DMS53 (cell line): ENCODE results near the gene CCDC157.
"Not testable (repeated sequence)": the region's sequence is repeated elsewhere in the genome, so short reads cannot be mapped to it uniquely, and the experiment has no call there.

Experiments used
- DNase-seq: peaks from one replicate; lab custom pipeline; 2025; lab: John Stamatoyannopoulos, UW

Gene CCDC157

DNA sequence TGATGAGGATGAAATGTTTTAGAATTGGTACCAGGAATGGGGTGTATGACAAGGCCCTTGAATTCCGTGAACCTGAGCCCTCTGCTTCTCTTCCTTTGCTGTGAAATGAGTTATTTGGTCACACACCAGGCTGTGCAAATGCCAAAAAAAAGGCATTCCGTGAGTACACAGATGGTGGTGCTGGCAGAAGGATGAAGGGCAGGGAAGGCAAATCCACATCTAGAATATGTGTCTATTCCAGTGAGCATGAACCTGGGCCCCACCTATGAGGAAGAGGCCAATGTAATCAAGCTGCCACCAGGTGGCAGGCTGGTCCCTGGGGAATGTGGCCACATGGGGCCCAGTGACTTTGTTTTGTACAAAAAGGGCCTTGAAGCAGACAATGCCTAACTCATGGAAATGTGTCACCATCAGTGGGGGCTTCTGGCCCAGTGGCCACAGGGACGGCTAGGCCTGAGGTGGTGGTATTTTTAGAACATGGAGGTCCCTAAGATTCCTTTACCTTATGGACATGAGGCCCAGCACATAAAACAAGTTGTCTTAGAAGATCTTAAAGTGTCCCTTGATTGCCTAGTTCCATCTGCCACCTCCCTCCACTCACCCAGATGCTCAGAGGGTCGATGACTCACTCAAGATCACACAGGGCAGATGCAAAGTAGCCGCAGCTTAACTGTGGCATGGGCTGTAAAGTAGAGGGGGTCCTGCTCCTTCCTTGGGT is 34.3 kb downstream of the CCDC157 start:
- DNase-seq = peak; percentile 77

DNA sequence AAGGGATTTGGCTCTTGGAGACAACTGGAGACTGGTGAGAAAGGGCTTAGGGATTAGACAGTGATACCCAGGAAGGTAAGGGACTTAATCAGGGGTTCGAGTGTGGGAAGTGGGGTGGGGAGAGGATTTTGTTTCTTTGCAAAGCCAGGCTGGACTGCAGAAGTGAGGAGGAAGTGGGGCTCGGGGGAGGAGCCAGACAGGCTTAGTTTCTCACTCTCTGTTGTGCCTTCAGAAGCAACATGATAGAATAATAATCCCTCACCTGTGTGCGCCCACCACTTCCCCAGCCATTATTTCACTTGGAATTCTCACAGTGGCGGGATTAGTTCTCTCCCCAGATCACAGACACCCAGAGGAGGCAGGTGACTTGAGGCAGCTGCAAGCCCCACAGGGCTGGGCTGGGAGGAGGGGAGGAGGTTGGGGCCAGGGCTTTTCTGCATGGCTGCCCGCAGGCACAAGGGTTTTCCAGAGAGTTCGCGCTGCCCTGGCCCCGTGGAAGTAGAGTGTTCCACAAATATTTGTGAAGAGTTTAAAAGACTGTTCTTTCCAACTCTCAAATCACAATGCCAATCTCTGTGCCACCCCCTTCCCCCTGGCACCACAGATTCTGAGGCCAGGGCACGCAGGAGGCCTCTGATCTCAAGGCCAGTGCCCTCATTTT is 36.0 kb downstream of the CCDC157 start:
- peak; percentile 43 for DNase-seq

DNA sequence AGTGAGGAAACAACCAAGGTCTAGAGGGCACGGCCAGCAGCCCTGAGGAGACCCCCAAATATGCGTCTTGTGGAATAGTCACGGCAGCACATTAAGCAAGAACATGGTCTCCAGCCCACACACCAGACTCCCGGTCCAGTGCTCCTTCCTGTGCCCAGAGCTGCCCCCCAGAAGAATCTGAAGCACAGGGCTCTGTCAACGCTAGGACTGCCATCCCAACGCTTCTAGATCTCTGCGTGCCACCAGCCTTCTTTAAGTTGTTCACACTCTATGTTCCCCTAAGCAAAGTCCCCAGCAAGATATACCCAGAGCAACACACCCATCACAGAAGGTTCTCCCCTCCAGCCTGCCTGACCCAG is 36.5 kb downstream of the CCDC157 start:
- no peak for DNase-seq

DNA sequence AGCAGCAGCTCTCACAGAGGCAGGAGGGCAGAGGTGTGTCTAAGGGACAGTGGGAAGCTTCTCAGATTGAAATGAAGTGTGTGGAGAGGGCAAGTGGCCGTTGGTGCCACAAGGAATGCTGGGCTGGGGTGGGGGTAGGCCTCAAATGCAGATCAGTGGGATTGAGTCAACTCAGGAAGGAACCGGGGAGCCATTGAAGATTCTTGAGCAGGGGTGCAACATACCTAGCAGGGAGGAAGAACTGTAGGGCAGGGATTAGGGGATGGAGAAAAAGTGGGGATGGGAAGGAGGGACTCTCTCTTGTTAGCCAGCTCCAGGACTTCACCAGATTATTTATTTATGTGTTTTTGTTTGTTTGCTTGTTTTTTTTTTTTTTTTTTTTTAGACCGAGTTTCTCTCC is 37.1 kb downstream of the CCDC157 start:
- no peak for DNase-seq

DNA sequence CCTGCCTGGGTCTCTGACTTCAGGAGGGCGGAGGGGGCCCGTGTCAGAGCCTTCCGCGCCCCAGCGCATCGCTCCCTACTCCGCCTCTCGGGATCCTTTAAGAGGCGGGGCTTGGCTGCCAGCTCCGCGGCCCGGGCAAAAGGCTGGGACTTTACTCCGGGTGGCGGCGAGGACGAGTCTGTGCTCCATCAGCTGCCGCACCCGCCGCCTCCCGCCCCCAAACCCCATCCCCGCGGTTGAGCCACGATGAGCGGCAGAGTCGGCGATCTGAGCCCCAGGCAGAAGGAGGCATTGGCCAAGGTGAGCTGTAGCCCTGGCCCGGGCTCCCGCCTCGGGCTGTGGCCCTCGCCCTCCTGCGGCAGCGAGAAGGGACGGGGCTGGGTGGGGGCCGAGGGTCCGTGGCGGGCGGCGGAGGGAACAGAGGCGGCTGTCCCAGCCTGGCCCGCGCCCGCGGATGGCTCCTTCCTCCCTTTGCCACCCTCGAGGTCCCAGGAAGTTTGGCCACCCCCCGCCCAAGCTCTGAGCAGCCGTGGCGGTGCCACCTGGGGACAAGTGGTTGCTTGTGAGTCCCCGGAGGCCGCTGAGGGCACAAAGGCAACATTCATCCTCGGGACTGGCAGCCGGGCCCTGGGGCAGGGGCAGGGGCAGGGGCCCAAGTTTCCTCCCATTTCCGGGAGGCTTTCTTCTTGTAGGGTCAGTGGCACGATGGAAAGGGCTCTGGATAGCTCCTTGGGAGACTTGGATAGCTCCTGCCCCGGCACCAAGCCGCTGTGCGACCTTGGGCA is 40.3 kb downstream of the CCDC157 start, which contains the start of gene SEC14L2:
Gene SEC14L2 (plus strand): TSS at position 148 of the 785 bp plus-strand sequence. CDS start 99 bp downstream, at position 247.
- peak; percentile 59 for DNase-seq

DNA sequence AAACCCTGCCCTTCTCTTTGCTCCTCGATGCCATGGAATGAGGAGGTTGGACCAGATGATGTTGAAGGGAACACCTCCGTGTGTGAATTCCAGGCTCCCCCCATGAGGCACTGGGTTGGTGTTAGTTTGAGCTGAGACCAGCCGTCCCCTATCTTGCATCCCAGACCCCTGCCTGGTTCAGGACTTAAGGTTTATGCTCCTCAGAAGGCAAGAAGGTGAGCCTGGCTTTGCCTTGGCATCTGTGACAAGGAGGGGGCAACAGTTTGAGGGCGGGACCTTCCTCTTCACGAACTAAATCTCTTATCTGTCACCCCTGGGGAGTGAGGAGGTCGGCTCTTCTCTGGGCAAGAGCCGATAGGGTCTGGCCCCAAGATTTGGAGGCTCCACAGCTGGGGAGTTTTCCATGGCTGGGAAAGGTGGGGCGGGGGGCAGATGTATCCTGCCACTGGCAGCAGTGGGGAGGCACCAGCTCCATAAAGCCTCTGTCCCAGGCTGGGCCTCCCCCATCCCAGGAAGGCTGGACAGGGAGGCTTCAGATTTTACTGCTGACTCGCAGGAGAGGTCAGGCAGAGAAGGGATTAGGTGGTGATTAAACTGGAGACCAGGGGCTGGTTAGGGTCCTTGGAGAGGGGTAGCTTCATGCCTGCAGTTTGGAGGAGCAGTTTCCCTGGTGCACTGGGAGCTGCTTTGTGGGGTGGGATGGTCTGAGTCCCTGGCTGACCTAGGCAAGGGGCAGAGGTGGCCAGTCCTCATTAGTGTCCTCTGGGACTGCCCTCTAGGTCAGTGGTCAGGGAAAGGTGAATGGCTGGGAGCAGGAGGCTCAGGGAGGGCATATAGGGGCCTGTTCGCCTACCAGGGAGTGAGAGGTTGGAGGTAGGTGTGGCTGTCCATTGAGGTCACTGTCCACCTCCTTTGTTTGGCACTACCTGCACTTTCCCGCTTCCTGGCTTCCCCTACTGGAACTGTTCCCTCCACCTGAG is 41.1 kb downstream of the CCDC157 start:
- no peak for DNase-seq

DNA sequence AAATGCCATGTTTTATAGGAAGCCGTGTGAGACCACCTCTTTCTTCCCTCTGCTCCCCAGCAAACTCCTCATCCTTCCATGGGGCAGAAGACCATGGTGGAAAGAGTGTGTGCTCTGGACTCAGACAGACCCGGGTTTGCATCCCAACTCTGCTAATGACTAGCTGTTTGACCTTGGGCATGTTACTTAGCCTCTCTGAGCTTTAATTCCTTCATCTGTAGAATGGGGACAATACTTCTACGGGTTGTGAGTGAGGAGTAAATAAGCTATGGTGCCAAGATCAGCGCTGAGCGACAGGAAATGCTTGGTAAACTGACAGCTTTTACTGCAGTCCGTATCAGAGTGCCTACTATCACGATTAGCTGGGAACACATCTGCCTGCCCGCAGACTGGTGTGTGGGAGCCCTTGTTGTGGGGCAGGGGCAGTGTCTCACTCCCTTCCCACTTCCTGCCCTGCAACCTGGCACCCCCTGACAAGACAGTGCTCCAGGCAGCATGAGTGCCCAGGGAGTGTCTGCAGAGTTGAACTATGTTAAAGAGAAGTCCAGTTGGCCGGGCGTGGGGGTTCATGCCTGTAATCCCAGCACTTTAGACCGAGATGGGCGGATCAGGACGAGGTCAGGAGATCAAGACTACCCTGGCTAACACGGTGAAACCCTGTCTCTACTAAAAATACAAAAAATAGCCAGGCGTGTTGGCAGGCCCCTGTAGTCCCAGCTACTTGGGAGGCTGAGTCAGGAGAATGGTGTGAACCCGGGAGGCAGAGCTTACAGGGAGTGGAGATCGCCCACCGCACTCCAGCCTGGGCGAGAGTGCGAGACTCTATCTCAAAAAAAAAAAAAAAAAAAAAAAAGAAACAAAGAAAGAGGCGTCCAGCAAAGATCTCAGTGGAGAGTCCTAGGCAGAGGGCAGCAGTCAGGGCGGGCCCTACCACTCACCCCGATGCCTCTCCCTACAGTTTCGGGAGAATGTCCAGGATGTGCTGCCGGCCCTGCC is 42.2 kb downstream of the CCDC157 start:
- no peak for DNase-seq

DNA sequence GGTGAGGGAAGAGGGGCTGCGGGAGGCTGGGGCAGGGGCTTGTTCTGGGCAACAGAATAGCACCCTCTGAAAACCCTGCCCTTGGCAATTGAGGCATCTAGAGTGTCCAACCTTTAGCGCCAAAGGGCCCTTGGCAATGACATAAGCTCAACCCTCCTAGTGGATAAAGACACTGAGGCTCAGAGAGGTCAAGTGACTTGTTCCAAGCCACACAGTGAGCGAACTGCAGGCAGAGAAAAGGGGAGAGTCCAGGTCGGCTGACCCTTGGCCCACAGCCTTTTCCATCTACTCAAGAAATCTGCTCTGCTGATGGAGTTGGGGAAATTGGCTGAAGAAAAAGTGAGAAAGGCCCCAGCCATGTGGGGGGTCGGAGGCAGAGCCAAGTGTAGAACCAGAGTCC is 42.9 kb downstream of the CCDC157 start:
- no peak for DNase-seq

DNA sequence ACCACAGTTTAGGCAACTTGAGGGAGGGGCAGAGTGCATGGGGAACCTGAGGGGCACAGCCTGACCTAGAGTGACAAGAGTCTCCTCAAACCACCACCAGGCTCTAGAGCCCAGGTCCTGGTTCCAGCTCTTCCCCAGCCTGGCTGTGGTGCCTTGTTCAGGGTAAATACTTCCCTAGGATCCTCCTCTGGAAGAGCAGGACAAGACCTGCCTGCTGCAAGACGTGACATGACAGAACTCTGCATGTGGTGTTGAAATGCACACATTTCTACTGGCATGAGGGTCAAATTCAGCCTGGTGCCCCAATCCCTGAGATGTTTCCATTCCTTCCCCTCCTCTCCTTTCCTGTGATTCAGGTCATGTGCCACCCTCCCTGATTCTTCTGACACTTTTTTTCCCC is 43.4 kb downstream of the CCDC157 start:
- DNase-seq = no peak

DNA sequence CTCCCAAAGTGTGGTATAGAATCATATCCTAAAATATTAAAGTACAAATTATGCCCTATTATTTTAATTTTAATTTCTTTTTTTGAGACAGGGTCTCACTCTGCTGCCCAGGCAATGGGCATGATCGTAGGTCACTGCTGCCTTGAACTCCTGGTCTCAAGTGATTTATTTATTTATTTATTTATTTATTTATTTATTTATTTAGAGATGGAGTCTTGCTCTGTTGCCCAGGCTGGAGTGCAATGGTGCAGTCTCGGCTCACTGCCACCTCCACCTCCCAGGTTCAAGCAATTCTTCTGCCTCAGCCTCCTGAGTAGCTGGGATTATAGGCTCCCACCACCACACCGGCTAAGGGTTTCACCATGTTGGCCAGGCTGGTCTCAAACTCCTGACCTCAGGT is 44.2 kb downstream of the CCDC157 start:
- DNase-seq = not testable (repeated sequence)

DNA sequence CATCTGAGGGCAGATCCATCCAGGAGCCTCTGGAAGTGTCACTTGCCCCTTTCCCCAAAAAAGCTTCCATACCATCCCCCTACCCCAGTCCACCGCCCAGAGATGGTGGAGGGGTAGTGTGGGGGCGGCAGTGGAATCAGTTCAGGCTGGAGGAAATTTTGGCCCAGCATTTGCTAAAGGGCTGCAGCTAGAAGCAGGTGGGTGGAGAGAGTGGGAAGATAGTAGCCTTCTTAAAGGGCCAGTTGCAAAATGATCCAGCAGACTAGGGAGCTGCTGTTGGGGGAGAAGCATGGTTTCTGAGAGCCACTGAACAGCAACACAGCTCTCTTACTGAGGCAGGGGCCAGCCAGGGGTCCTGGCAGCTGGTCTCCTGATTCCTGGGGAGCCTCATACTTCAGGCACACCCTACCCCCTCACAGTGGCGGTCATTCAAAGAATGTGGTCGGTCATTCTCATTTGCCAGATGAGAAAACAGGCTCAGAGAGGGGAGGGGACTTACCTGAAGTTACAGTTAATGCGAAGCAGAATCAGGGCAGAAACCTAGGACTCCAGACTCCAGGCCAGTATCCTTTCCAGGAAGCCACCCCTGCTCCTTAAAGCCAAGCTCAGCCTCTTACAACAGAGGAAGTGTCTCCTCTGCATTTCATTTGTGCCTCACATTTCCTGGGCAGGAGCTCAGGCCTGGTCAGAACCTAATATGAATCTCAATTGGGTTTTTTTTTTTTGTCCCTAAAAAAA is 45.4 kb downstream of the CCDC157 start:
- no peak for DNase-seq

DNA sequence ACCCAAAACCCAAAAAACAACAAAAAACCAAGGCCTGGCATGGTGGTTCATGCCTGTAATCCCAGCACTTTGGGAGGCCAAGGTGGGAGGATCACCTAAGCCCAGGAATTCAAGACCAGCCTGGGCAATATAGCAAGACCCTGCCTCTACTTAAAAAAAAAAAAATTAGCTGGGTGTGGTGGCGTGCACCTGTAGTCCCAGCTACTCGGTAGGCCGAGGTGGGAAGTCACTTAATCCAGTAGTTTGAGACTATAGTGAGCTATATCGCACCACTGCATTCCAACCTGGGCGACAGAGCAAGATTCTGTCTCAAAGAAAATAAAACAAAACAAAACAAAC is 45.9 kb downstream of the CCDC157 start:
- DNase-seq = not testable (repeated sequence)

DNA sequence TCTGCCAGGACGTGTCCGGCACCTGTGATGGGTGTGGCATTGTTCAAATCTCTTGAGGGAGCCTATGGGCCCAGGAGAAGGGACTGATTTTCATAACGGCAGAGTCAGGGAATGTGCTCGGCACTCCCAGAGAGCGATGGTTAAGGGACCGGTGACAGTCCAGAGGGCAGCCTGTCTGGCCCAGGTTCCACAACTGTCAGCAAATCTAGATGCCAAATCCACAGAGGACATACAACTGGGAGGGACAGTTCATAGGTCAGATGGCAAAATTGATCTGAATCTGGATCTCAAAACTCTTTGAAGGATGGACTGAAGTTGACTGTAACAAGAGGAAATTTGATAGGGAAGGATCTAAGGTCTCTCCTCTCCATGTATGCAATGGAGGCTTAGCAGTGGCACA is 47.5 kb downstream of the CCDC157 start:
- DNase-seq = no peak

DNA sequence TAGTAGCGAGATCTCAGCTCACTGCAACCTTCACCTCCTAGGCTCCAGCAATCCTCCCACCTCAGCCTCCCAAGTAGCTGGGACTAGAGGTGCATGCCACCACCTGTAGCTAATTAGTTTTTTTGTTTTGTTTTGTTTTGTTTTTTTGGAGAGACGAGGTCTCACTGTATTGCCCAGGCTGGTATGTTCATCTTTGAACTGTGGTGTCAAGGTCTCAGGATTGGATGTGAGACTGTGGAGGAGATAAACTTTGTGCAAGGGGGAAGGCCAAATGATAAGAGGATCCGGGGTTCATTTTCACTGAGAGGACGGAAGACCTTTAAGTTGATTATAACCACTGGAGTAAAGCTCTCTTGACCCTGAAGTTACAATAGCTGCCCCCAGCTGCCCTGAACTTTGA is 48.9 kb downstream of the CCDC157 start:
- DNase-seq = no peak

DNA sequence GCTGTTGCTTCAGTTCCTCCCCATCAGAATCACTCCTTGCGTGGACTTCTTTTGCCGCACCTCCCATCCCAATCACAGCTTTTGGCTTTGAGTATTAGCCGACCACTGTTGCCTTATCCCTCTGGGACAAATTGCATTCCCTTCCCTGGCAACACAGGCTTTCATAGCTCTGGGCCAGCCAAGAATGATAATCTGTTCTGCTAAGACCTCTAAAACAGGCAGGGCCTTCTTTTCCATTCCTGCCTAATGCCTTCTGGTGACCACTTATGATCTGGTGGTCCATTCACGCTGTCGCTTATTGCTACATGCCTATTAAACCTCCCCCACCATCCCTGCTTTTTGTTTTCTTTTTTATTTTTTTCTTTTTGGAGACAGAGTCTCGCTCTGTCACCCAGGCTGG is 49.6 kb downstream of the CCDC157 start:
- no peak for DNase-seq

DNA sequence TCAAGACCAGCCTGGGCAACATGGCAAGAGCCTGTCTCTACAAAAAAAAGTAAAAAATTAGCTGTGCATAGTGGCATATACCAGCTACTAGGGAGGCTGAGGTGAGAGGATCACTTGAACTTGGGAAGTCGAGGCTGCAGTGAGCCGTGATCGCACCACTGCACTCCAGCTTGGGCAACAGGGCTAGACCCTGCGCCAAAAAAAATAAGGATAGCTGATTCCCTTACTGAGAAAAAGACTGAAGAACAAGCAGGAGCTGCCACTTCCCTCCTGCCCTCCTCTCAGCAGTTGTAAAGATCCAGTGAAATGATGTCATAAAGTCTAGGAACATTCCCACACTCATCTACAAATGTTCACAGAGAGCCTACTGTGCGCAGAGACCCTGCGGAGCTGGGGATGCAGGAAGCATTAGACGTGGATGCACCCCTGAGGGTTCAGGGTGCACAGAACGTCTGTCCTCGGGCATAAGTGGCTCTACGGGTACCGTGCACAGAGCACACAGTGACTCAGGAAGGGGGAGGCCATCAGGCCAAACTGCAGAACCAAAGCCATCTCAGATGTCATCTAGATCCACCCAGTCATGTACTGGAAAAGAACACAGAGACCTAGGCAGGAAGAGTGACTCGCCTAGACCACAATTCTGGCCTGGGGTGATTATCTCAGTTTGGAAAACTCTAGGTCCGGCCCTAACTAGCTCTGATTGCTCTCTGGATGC is 51.7 kb downstream of the CCDC157 start:
- no peak for DNase-seq

DNA sequence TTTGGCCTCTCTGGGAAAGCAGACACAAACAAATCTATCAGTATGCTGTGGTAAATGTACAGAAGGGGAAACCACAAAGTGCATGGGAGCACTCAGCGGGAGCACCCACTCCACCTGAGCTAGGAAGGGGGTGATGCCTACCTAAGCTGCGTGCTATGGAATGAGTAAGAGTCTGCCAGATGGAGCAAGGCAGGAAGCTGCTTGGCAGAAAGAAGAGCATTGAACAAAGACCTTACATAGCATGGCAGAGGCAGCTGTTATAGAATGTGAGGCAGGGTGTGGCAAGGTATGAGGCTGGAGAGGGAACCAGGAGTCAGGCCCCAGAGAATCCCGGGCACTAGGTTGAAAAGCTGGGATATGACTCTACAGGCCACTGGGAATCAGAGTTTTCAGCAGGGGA is 55.0 kb downstream of the CCDC157 start:
- no peak for DNase-seq

DNA sequence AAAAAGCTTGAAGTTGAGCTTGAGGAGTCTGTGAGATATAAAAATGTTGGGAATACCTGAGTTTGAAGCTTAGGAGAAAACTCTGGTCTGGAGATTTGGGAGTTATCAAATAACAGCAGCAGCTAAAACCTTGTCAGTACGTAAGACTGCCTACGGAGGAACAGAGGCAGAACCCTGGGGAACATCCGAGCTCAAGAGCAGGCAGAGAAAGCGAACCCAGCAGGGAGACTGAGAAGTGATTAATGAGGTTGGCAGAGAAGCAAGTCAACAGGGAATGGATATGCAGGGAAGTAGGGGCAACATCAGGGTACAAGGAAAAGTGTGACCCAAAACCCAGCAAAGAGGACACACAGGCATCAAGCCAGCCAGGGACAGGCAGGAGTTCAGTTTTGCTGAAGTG is 56.2 kb downstream of the CCDC157 start:
- no peak for DNase-seq
